Sigmoid colon (tissue), 7 donors: ENCODE data around the gene TPK1. TPM values are rescaled to one million over a fixed set of nuclear protein-coding genes. Genes with fewer than 3 reads are reported as not detected.

Source experiments
- DNase-seq: peaks from one replicate; pipeline ENCODE4 v3.0.0-alpha.2; 2019
- H3K27ac ChIP-seq, 4 donors: fragments of 200-600 bp; sonication (generic); one replicate each; pipeline ENCODE4 v1.5.1; 2016 to 2019; ENCODE audit warnings: mild to moderate bottlenecking in 1 of 4
- H3K27me3 ChIP-seq, 3 donors: fragments of 200-600 bp; sonication (generic); one replicate each; pipeline ENCODE4 v1.5.1; 2019; ENCODE audit warnings: mild to moderate bottlenecking in 1 of 3
- H3K36me3 ChIP-seq, 4 donors: fragments of 200-600 bp; sonication (generic); one replicate each; pipeline ENCODE4 v1.5.1; 2016 to 2019
- H3K4me1 ChIP-seq, 4 donors: fragments of 200-600 bp; sonication (generic); one replicate each; pipeline ENCODE4 v1.5.1; 2017 to 2019
- H3K4me3 ChIP-seq, 4 donors: fragments of 200-600 bp; sonication (generic); one replicate each; pipeline ENCODE4 v1.5.1; 2017 to 2019; ENCODE audit warnings: mild to moderate bottlenecking in 2 of 4, moderate library complexity in 1 of 4
- H3K9me3 ChIP-seq, 4 donors: fragments of 200-600 bp in 3 of 4; sonication (generic) in 3 of 4; one replicate each; pipeline versions ENCODE4 v1.5.1 to v1.6.1; 2013 to 2019
- EP300 ChIP-seq, 4 donors: sonication (generic); formaldehyde crosslinking; IDR thresholded peaks; one replicate each; pipeline ENCODE4 v1.6.1; 2017; ENCODE audit warnings: antibody characterized with exemption in 4 of 4
- POLR2A ChIP-seq, 2 donors: fragments of 450-650 bp; IDR thresholded peaks; one replicate each; pipeline ENCODE4 v1.6.1; 2016; ENCODE audit warnings: antibody characterized with exemption in 2 of 2, mild to moderate bottlenecking in 2 of 2, moderate library complexity in 2 of 2
- POLR2AphosphoS5 ChIP-seq, 4 donors: sonication (generic); formaldehyde crosslinking; IDR thresholded peaks; one replicate each; pipeline ENCODE4 v1.6.1; 2017; ENCODE audit warnings: antibody characterized with exemption in 4 of 4
- WGBS, 2 donors: extraction: QIAGEN DNeasy Blood & Tissue Kit; methylation state at CpG; one replicate each; pipeline ENCODE4 v1.1.7; 2013; 5-methylcytosine and 5-hydroxymethylcytosine counted together
- intact Hi-C: fragments of 100-400 bp; cut with DNase I; formaldehyde crosslinking; loops from one replicate; pipeline ENCODE4 v1.15.1; 2023
- polyA plus RNA-seq, 3 donors: library from polyadenylated mRNA; stranded (reverse); fragments of 200-250 nt; gene quantifications; one replicate each; pipeline ENCODE4 v1.2.3, GENCODE V29; 2013
- total RNA-seq, 4 donors: library from RNA; depleted of rRNA; stranded (reverse); fragments of >200 nt; gene quantifications; one replicate each; pipeline ENCODE4 v1.1.0, GENCODE V29; 2016
- TF ChIP-seq, protein P1 (sequence below), 4 experiments: fragments of 450-650 bp in 3 of 4; fragments of 200-600 bp in 1 of 4; IDR thresholded peaks; one replicate each; pipeline ENCODE4 v1.5.1; 2016 to 2019; ENCODE audit warnings: antibody characterized with exemption in 4 of 4, mild to moderate bottlenecking in 3 of 4, moderate library complexity in 2 of 4
- donor health status: healthy with polysubstance abuse.
- donor health status: Bipolar disorder and iron deficiency.
- donor health status: healthy.

The TPK1 gene
- total and polyA plus RNA-seq, 7 donors = 4.1 to 14.3 (median 7.2) TPM

DNA sequence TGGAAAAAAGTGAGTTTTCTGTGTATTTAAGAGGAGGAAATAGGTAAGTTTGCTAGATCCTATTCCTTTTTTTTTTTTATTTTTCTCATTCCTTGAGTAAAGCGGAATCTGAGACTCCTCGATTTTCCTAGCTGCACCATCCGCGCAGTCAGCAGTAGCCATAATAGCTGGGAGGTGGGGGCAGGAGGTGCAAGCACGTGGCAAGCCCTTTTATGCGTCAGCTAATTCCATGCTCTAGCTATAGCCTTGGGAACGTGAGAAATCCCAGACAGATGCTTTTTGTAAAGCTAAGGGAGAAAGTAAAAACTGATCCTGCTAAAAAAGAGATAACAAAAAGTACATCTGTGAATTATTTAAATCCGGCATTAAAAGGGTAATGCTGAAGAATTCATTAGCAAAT lies 33.2 kb upstream of the TPK1 start:
- H3K36me3 ChIP-seq = no peaks in the 10 kb centered on the region
- no peak overlapping the region for H3K4me3 ChIP-seq
- H3K27ac ChIP-seq = no peak overlapping the region
- no peaks in the 10 kb centered on the region for H3K4me1 ChIP-seq
- no peak for DNase-seq
- WGBS, 2 donors = 87% methylated on average over 8 of the region's 8 CpGs
- no peak for TF ChIP-seq POLR2AphosphoS5 (IDR thresholded peaks at IDR 0.05)
- no peak for TF ChIP-seq POLR2A (IDR thresholded peaks at IDR 0.05)
- TF ChIP-seq EP300 (IDR thresholded peaks at IDR 0.05) = no peak
- TF ChIP-seq, protein P1, sequence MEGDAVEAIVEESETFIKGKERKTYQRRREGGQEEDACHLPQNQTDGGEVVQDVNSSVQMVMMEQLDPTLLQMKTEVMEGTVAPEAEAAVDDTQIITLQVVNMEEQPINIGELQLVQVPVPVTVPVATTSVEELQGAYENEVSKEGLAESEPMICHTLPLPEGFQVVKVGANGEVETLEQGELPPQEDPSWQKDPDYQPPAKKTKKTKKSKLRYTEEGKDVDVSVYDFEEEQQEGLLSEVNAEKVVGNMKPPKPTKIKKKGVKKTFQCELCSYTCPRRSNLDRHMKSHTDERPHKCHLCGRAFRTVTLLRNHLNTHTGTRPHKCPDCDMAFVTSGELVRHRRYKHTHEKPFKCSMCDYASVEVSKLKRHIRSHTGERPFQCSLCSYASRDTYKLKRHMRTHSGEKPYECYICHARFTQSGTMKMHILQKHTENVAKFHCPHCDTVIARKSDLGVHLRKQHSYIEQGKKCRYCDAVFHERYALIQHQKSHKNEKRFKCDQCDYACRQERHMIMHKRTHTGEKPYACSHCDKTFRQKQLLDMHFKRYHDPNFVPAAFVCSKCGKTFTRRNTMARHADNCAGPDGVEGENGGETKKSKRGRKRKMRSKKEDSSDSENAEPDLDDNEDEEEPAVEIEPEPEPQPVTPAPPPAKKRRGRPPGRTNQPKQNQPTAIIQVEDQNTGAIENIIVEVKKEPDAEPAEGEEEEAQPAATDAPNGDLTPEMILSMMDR (IDR thresholded peaks at IDR 0.05) = no peak
- no peaks in the 10 kb centered on the region for H3K27me3 ChIP-seq
- intact Hi-C loops = no loop called here
- H3K9me3 ChIP-seq = no peaks in the 10 kb centered on the region

DNA sequence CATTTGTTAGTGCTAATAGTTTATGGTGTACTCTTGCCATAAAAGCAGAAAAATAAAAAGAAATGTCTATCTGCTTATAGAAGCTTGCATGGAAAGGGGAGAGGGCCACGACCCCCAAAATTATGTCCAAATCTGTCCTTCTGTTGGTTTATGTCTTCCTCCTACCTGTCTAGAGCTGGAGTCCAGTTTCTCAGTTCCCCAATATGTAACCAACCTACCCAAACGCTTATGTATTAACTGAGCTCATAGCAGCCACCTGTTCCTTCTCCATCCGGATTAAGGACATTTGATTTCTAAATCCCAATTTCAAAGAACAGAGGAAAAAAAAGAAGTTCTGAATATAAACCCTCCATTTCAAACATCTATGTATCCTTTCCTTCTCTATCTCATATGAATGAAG lies 30.3 kb upstream of the TPK1 start:
- DNase-seq = no peak
- TF ChIP-seq, protein P1 (IDR thresholded peaks at IDR 0.05) = no peak
- TF ChIP-seq POLR2A (IDR thresholded peaks at IDR 0.05) (no peak), EP300 (IDR thresholded peaks at IDR 0.05) (no peak), POLR2AphosphoS5 (IDR thresholded peaks at IDR 0.05) (no peak)
- Histone ChIP-seq H3K4me1 (no peaks in the 10 kb centered on the region), H3K4me3 (no peak overlapping the region), H3K27me3 (no peaks in the 10 kb centered on the region), H3K9me3 (no peaks in the 10 kb centered on the region), H3K27ac (no peak overlapping the region), H3K36me3 (no peaks in the 10 kb centered on the region)
- WGBS, 2 donors = 74 to 85% methylated on average over 3 of the region's 3 CpGs
- intact Hi-C loops = no loop called here

DNA sequence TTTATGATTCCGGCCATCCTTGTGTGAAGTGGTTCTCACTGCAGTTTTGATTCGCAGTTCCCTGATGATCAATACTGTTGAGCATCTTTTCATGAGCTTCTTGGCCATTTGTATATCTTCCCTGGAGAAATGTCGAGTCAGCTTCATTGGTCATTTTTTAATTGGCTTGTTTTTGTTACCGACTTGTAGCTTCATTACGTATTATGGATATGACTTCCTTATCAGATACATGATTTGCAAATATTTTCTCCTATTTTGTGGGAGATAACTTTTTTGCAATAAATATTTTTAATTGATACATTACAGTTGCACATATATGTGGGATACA lies 27.4 kb upstream of the TPK1 start:
- intact Hi-C loops = no loop called here
- no peaks in the 10 kb centered on the region for H3K9me3 ChIP-seq
- no peaks in the 10 kb centered on the region for H3K4me1 ChIP-seq
- no peak overlapping the region for H3K27ac ChIP-seq
- H3K36me3 ChIP-seq = no peaks in the 10 kb centered on the region
- TF ChIP-seq EP300 (IDR thresholded peaks at IDR 0.05) (no peak), POLR2A (IDR thresholded peaks at IDR 0.05) (no peak), POLR2AphosphoS5 (IDR thresholded peaks at IDR 0.05) (no peak)
- TF ChIP-seq, protein P1 (IDR thresholded peaks at IDR 0.05) = no peak
- 91 to 94% methylated on average over 5 of the region's 5 CpGs for WGBS, 2 donors
- H3K4me3 ChIP-seq = no peak overlapping the region
- no peak for DNase-seq
- H3K27me3 ChIP-seq = no peaks in the 10 kb centered on the region

DNA sequence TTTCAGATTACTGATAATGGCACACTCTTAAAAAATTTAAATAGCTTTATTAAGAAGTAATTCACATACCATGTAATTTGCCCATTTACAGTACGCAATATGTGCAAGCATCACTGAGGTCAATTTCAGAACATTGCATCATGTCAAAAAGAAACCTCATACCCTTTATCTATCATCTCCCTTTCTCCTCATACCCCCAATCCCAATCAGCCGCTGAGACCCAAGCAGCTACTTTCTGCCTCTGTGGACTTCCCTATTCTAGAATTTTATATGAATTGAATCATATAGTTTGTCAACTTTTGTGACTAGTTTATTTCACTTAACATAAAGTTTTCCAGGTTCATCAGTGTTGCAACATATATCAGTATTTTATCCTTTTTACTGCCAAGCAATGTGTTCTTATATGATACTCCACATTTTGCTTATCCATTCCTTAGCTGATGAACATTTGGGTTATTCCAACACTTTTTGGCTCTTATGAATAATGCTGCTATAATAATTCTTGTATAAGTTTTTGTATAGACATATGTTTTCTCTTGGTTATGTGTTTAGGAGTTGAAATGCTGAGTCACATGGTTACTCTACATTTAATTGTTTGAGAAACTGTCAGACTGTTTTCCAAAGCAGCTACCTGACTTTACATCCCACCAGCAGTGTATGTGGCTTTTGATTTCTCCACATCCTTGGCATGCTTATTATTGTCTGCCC lies 26.9 kb upstream of the TPK1 start:
- whole genome bisulfite sequencing, 2 donors = 92 to 96% methylated on average over 2 of the region's 2 CpGs
- Histone ChIP-seq H3K27me3 (no peaks in the 10 kb centered on the region), H3K9me3 (no peaks in the 10 kb centered on the region), H3K4me1 (no peaks in the 10 kb centered on the region), H3K4me3 (no peak overlapping the region), H3K27ac (no peak overlapping the region), H3K36me3 (no peaks in the 10 kb centered on the region)
- intact Hi-C loops = no loop called here
- DNase-seq = no peak
- no peak for TF ChIP-seq POLR2AphosphoS5 (IDR thresholded peaks at IDR 0.05)
- TF ChIP-seq, protein P1 (IDR thresholded peaks at IDR 0.05) = no peak
- no peak for TF ChIP-seq EP300 (IDR thresholded peaks at IDR 0.05)
- no peak for TF ChIP-seq POLR2A (IDR thresholded peaks at IDR 0.05)

DNA sequence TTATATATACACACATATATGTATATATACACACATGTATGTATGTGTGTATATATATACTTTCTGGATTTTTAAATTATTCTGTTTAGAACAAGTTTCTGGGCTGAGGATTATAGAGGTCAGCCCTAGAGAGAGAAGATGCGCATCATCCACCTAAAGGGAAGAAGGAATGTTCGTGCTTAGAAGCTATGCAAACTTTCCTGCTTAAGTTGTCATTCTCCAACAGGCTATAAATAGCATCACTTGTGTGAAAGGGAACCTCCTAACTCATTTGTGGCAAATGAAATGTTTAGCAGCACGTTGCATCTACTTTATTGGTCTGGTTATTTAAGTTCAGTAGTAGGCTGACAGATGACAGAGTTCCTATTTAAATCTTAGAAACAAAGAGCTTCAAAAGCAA lies 23.9 kb upstream of the TPK1 start:
- no peaks in the 10 kb centered on the region for H3K9me3 ChIP-seq
- no peak overlapping the region for H3K27ac ChIP-seq
- no peak for DNase-seq
- H3K4me3 ChIP-seq = no peak overlapping the region
- H3K27me3 ChIP-seq = no peaks in the 10 kb centered on the region
- intact Hi-C loops = no loop called here
- TF ChIP-seq POLR2A (IDR thresholded peaks at IDR 0.05) (no peak), POLR2AphosphoS5 (IDR thresholded peaks at IDR 0.05) (no peak), EP300 (IDR thresholded peaks at IDR 0.05) (no peak)
- TF ChIP-seq, protein P1 (IDR thresholded peaks at IDR 0.05) = no peak
- H3K36me3 ChIP-seq = no peaks in the 10 kb centered on the region
- peaks cover 0 to 3% (median 0%) of the 10 kb centered on the region in 4 donors for H3K4me1 ChIP-seq
- 57 to 65% methylated on average over 3 of the region's 3 CpGs for WGBS, 2 donors
